SK-N-SH treated with all-trans-retinoic acid at 6 μM for 48 hours (cell line): ENCODE data around the gene TBC1D25.

Experiments
- ATAC-seq: fragments of 200-7000 bp; cut with Tn5 transposase; 3 replicates; pipeline ENCODE4 v1.9.1; 2020; ENCODE audit warnings: mild to moderate bottlenecking, moderate library complexity
- ARNTL ChIP-seq: fragments of 450-650 bp; formaldehyde crosslinking; IDR thresholded peaks from 2 replicates; pipeline ENCODE4 v1.5.0; 2020; ENCODE audit warnings: low read depth, mild to moderate bottlenecking, moderate library complexity, borderline replicate concordance
- CSDC2 ChIP-seq: fragments of 250-450 bp; sonication (Bioruptor Pico); IDR thresholded peaks from 2 replicates; pipeline ENCODE4 v1.5.0; 2020; ENCODE audit warnings: mild to moderate bottlenecking, moderate library complexity
- ESRRG ChIP-seq: fragments of 250-450 bp; sonication (Bioruptor Pico); IDR thresholded peaks from 2 replicates; pipeline ENCODE4 v1.6.1; 2021; ENCODE audit warnings: mild to moderate bottlenecking
- GLIS3 ChIP-seq: fragments of 250-450 bp; sonication (Bioruptor Pico); IDR thresholded peaks from 2 replicates; pipeline ENCODE4 v1.5.0; 2020; ENCODE audit warnings: mild to moderate bottlenecking, moderate library complexity
- OSR1 ChIP-seq: fragments of 250-450 bp; sonication (Bioruptor Pico); IDR thresholded peaks from 2 replicates; pipeline ENCODE4 v1.8.0; 2022; ENCODE audit warnings: moderate library complexity, mild to moderate bottlenecking, inconsistent platforms
- PPARA ChIP-seq: fragments of 250-450 bp; sonication (Bioruptor Pico); IDR thresholded peaks from 2 replicates; pipeline ENCODE4 v1.5.0; 2020; ENCODE audit warnings: mild to moderate bottlenecking, borderline replicate concordance
- RARB ChIP-seq: fragments of 250-450 bp; sonication (Bioruptor Pico); IDR thresholded peaks from 2 replicates; pipeline ENCODE4 v1.8.0; 2021; ENCODE audit warnings: mild to moderate bottlenecking, moderate library complexity
- SNAI2 ChIP-seq: fragments of 250-450 bp; sonication (Bioruptor Pico); IDR thresholded peaks from 2 replicates; pipeline ENCODE4 v1.5.0; 2020; ENCODE audit warnings: mild to moderate bottlenecking, moderate library complexity
- TCF4 ChIP-seq: fragments of 250-450 bp; sonication (Bioruptor Pico); IDR thresholded peaks from 2 replicates; pipeline ENCODE4 v1.8.0; 2021; ENCODE audit warnings: mild to moderate bottlenecking, moderate library complexity, borderline replicate concordance
- TOX ChIP-seq: fragments of 250-450 bp; sonication (Bioruptor Pico); IDR thresholded peaks from 2 replicates; pipeline ENCODE4 v1.8.0; 2021; ENCODE audit warnings: mild to moderate bottlenecking, moderate library complexity, borderline replicate concordance
- ZC3H10 ChIP-seq: fragments of 250-450 bp; sonication (Bioruptor Pico); IDR thresholded peaks from 2 replicates; pipeline ENCODE4 v1.5.1; 2021; ENCODE audit warnings: mild to moderate bottlenecking, moderate library complexity
- ZFP3 ChIP-seq: fragments of 250-450 bp; sonication (Bioruptor Pico); IDR thresholded peaks from 2 replicates; pipeline ENCODE4 v1.5.0; 2020; ENCODE audit warnings: mild to moderate bottlenecking, moderate library complexity
- ZFP30 ChIP-seq: fragments of 450-650 bp; formaldehyde crosslinking; IDR thresholded peaks from 2 replicates; pipeline ENCODE4 v1.5.0; 2022; ENCODE audit warnings: mild to moderate bottlenecking, moderate library complexity
- ZNF565 ChIP-seq: fragments of 450-650 bp; formaldehyde crosslinking; conservative IDR thresholded peaks from 2 replicates; pipeline ENCODE4 v1.5.0; 2020; ENCODE audit warnings: low read depth, mild to moderate bottlenecking, moderate library complexity
- ZNF8 ChIP-seq: fragments of 450-650 bp; formaldehyde crosslinking; IDR thresholded peaks from 2 replicates; pipeline ENCODE4 v1.5.0; 2020; ENCODE audit warnings: mild to moderate bottlenecking, moderate library complexity
- TF ChIP-seq, protein P1 (sequence below): fragments of 250-450 bp; sonication (Bioruptor Pico); IDR thresholded peaks from 2 replicates; pipeline ENCODE4 v1.8.0; 2021; ENCODE audit warnings: low read depth, mild to moderate bottlenecking, moderate library complexity, borderline replicate concordance
- TF ChIP-seq, protein P2 (sequence below): fragments of 250-450 bp; sonication (Bioruptor Pico); IDR thresholded peaks from 2 replicates; pipeline ENCODE4 v1.5.1; 2021; ENCODE audit warnings: mild to moderate bottlenecking, moderate library complexity
- TF ChIP-seq, protein P3 (sequence below): fragments of 250-450 bp; sonication (Bioruptor Pico); IDR thresholded peaks from 2 replicates; pipeline ENCODE4 v1.5.1; 2020; ENCODE audit warnings: low read depth, mild to moderate bottlenecking, moderate library complexity

The TBC1D25 gene

DNA sequence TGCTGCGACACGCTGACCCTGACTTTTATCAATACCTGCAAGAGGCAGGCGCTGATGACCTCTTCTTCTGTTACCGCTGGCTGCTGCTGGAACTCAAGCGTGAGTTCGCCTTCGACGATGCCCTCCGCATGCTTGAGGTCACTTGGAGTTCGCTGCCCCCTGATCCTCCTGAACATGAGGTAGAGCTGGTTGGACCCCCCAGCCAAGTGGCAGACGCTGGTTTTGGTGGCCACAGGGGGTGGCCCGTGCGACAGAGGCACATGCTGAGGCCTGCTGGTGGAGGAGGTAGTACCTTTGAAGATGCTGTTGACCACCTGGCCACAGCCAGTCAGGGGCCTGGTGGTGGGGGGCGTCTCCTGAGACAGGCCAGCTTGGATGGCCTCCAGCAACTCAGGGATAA is 20.5 kb downstream of the TBC1D25 start:
- TF ChIP-seq ZNF8 (CRISPR knock-in tag) (no peak), RARB (CRISPR knock-in tag) (no peak)
- TF ChIP-seq, protein P1, sequence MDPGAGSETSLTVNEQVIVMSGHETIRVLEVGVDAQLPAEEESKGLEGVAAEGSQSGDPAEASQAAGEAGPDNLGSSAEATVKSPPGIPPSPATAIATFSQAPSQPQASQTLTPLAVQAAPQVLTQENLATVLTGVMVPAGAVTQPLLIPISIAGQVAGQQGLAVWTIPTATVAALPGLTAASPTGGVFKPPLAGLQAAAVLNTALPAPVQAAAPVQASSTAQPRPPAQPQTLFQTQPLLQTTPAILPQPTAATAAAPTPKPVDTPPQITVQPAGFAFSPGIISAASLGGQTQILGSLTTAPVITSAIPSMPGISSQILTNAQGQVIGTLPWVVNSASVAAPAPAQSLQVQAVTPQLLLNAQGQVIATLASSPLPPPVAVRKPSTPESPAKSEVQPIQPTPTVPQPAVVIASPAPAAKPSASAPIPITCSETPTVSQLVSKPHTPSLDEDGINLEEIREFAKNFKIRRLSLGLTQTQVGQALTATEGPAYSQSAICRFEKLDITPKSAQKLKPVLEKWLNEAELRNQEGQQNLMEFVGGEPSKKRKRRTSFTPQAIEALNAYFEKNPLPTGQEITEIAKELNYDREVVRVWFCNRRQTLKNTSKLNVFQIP (CRISPR knock-in tag) = no peak
- TF ChIP-seq, all 23 proteins: peak for 0
- ATAC-seq = no peak

DNA sequence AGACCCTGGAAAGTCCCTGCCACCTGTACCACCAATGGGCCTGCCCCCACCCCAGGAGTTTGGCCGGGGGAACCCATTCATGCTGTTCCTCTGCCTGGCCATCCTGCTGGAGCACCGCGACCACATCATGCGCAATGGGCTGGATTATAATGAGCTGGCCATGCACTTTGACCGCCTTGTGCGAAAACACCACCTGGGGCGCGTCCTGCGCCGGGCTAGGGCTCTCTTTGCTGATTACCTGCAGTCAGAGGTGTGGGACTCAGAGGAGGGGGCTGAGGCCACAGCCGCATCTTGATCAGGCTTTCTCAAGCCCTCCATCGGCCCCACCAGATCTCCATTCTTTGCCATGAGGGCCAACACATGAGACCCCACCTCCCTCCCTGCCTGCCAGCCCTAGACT is 21.2 kb downstream of the TBC1D25 start:
- TF ChIP-seq ZFP30 (CRISPR knock-in tag) (no peak), SNAI2 (CRISPR knock-in tag) (no peak), ZNF565 (CRISPR knock-in tag) (no peak), ESRRG (CRISPR knock-in tag) (no peak), ZFP3 (CRISPR knock-in tag) (no peak), PPARA (CRISPR knock-in tag) (no peak), ZNF8 (CRISPR knock-in tag) (no peak), TCF4 (CRISPR knock-in tag) (no peak), ARNTL (CRISPR knock-in tag) (no peak), OSR1 (CRISPR knock-in tag) (no peak)
- TF ChIP-seq, protein P2, sequence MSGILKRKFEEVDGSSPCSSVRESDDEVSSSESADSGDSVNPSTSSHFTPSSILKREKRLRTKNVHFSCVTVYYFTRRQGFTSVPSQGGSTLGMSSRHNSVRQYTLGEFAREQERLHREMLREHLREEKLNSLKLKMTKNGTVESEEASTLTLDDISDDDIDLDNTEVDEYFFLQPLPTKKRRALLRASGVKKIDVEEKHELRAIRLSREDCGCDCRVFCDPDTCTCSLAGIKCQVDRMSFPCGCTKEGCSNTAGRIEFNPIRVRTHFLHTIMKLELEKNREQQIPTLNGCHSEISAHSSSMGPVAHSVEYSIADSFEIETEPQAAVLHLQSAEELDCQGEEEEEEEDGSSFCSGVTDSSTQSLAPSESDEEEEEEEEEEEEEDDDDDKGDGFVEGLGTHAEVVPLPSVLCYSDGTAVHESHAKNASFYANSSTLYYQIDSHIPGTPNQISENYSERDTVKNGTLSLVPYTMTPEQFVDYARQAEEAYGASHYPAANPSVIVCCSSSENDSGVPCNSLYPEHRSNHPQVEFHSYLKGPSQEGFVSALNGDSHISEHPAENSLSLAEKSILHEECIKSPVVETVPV = no peak
- TF ChIP-seq, all 23 proteins: peak for 0
- ATAC-seq = no peak

DNA sequence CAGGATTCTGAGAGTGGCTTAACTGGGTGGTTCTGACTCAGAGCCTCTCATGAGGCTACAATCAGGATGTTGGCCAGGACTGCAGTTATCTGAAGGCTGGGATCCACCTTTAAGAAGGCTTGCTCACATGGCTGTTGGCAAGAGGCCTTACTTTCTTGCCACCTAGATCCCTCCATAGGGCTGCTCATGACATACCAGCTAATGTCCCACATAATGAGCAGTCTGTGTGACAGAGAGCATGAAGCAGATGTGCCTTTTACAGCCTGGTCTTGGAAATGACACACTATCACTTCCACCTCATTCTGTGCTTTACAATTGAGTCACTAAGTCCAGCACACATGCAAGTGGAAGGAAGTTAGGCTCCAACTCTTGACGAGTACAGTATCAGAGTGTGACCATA is 30.4 kb downstream of the TBC1D25 start:
- no peak for TF ChIP-seq ZFP3 (CRISPR knock-in tag)
- TF ChIP-seq, all 23 proteins: peak for 0
- ATAC-seq = no peak

DNA sequence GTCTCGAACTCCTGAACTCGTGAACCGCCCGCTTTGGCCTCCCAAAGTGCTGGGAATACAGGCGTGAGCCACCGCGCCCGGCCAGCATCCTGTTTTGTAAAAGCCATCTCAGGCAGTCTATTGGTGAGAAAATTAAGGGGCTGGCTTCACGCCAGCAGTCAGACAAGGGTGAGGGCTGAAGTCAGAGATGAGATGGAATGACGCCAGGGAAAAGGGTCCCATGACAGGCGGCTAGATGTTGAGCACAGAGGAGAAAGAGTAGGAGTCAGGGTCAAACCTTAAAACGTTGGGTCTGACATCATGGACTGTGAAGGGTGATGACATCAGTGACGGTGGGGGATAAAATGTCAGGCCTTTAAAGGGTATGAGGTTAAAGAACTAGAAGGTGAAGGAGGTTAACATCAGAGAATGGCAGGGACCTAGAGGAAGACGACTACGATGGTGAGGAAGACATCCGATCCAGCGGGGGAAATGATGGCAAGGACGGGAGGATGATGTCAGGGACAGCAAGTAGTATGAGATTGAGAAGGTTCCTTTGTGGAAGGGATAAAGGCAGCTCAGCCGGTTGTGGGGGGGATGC is 34.3 kb downstream of the TBC1D25 start:
- TF ChIP-seq ESRRG (CRISPR knock-in tag) = no peak
- ATAC-seq = no peak

DNA sequence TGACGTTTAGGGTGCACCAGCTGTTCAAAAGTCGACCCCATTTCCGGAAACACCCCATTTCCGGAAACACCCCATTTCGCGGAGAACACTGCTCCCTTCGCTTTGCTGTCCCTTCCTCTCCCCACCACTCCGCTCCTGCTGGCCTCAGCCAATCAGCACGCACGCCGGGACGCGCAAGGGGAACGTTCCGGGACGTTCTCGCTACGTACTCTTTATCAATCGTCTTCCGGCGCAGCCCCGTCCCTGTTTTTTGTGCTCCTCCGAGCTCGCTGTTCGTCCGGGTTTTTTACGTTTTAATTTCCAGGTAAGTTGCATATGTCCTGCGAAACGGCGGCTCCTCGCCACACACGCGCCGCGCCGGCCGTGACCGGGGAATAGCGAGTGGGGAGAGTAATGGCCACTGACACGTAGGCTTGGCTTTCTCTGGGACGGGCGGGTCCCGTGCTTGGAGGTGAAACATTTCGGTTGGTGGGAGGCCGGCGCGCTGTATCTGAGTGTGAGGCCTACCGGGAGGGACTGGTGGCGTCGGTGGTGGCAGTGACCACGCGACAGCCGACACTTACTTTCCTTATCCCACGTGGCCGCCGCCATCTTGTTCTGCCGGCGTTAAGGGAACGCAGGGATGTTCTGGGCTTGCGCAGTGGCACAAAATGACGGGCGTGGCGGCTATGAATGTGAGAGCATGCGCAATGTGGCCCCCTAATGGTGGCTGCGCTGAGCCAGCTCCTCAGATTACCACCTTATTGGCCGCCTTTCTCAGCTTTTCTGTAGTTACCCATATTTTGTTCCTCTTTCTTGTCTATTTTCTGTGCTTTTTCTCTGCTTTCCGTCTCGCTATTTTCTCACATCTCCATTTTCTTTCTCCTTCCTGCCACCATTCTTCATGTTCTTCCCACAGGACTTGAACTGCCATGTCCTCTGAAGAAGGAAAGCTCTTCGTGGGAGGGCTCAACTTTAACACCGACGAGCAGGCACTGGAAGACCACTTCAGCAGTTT is 35.1 kb downstream of the TBC1D25 start, which contains the start of gene RBM3:
Gene RBM3 (plus strand): TSS at position 215 of the 997 bp plus-strand sequence. CDS start 697 bp downstream, at position 912.
- TF ChIP-seq GLIS3 (0 out of 2 replicates have a peak, but pooled peaks have one; percentile 70), TOX (CRISPR knock-in tag) (no peak)
- peak; percentile 98 for ATAC-seq

DNA sequence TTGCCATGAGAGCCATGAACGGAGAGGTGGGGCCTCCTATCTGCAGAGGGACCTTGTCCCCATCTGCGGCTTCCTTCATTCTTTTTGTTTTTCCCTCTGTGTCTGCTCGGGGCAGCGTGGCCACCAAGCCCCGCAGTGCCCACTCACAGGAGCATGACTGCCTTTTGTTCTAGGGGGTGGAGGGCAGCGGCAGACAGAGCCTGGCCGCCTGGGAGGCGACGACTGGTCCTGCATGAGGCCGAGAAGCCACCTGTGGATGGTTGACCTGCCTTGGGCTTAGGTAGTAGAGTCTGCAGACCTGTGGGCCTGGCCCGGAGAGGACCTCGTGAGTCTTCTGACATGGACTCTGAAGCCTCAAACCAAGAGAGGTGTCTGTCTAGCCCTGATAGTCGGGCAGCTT is 36.1 kb downstream of the TBC1D25 start:
- TF ChIP-seq ZFP3 (CRISPR knock-in tag) (no peak), ZNF565 (CRISPR knock-in tag) (no peak), CSDC2 (CRISPR knock-in tag) (no peak), PPARA (CRISPR knock-in tag) (no peak), SNAI2 (CRISPR knock-in tag) (no peak), ZC3H10 (CRISPR knock-in tag) (no peak)
- TF ChIP-seq, protein P3, sequence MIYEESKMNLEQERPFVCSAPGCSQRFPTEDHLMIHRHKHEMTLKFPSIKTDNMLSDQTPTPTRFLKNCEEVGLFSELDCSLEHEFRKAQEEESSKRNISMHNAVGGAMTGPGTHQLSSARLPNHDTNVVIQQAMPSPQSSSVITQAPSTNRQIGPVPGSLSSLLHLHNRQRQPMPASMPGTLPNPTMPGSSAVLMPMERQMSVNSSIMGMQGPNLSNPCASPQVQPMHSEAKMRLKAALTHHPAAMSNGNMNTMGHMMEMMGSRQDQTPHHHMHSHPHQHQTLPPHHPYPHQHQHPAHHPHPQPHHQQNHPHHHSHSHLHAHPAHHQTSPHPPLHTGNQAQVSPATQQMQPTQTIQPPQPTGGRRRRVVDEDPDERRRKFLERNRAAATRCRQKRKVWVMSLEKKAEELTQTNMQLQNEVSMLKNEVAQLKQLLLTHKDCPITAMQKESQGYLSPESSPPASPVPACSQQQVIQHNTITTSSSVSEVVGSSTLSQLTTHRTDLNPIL (CRISPR knock-in tag) = no peak
- no peak for ATAC-seq
